A549 (cell line): Measurements from ENCODE around the gene SHISA8.

Experiments used
- EP300 ChIP-seq, 2 experiments: fragments of >200 bp; sonication (Bioruptor Twin); formaldehyde crosslinking; IDR thresholded peaks; 2 replicates in 1 of 2; 3 replicates in 1 of 2; pipeline ENCODE4 v1.6.1; 2016 to 2017
- KDM5A ChIP-seq: fragments of 200-600 bp; sonication (generic); IDR thresholded peaks from 2 replicates; pipeline ENCODE4 v1.6.1; 2016; ENCODE audit warnings: antibody characterized with exemption, mild to moderate bottlenecking
- NFE2L2 ChIP-seq: fragments of 150-350 bp; conservative IDR thresholded peaks from 2 replicates; pipeline ENCODE4 v1.6.1; 2014; ENCODE audit warnings: low read length
- POLR2A ChIP-seq: IDR thresholded peaks from 2 replicates; pipeline ENCODE4 v1.6.1; 2012; ENCODE audit warnings: mild to moderate bottlenecking, low read length
- TF ChIP-seq, protein P1 (sequence below): fragments of >200 bp; sonication (Bioruptor Twin); formaldehyde crosslinking; IDR thresholded peaks from 3 replicates; pipeline ENCODE4 v1.5.1; 2016

DNA sequence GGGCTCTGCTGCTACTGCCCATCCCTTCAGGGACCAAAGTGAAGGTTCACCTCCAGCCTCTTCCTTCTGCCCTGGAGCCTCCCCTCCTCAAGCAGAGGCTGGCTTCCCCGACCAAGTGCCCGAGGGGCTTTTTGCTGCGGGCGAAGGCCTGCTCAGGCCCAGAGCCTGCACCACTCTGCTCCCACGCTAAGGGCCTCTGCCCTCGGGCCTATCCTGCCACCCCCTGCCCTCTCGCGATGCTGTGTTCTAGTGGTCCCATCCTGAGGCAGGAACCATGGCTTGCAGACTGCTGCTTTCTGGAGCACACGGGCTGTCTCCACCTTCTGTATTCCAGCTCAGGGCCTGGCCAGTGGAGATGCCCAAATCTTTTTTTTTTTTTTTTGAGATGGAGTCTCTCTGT lies 20.6 kb upstream of the SHISA8 start:
- TF ChIP-seq, protein P1, sequence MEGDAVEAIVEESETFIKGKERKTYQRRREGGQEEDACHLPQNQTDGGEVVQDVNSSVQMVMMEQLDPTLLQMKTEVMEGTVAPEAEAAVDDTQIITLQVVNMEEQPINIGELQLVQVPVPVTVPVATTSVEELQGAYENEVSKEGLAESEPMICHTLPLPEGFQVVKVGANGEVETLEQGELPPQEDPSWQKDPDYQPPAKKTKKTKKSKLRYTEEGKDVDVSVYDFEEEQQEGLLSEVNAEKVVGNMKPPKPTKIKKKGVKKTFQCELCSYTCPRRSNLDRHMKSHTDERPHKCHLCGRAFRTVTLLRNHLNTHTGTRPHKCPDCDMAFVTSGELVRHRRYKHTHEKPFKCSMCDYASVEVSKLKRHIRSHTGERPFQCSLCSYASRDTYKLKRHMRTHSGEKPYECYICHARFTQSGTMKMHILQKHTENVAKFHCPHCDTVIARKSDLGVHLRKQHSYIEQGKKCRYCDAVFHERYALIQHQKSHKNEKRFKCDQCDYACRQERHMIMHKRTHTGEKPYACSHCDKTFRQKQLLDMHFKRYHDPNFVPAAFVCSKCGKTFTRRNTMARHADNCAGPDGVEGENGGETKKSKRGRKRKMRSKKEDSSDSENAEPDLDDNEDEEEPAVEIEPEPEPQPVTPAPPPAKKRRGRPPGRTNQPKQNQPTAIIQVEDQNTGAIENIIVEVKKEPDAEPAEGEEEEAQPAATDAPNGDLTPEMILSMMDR: no peak
- TF ChIP-seq EP300 (IDR thresholded peaks at IDR 0.05) (no peak), POLR2A (no peak), NFE2L2 (no peak), KDM5A (no peak)
